Measurements from ENCODE around the gene ROR1. TPM values are rescaled to one million over a fixed set of nuclear protein-coding genes. Genes with fewer than 3 reads are reported as not detected.

ROR1 gene
- total and polyA plus RNA-seq, 7 donors, result 0.13 to 2.8 (median 1.2) TPM

DNA sequence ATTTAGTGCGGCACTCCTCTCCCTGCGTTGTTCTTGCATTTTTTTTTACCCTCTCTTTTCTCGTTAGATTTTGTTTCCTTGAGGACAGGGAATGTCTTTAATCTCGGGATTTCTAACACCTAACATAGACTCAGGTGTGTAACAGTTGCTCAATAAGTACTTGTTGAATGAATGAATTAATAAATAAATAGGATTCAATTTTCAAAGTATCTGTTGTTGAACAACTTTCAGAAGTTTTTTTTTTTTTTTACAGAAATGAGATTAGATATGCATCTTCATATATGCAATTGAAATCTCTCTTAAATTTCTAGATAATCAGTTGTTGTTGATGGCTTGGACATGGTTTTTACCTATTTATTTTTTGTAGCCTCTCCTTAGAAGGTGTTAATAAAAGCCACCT, 83.1 kb downstream of the ROR1 start:
- H3K4me1 ChIP-seq, result peaks cover 3% of the 10 kb centered on the region
- ATAC-seq, result no peak

DNA sequence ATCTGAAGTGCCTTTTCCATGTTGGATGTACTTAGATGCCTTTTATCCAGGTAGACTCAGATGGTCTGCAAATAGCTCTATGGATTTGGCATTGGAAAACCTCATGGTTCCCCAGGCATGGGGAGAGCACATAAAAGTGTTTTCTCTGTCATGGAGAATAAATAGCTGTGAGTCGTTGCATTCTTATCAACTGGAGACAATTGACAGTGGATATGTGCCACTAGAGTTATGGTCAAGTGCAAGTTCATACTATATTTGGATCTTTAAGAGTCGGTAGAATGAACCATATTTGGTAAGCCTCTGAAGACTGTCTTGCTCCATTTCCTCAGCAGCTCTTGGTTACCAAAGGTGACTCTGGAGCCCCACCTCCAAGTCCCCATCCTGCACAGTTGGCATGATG, 83.7 kb downstream of the ROR1 start:
- Histone ChIP-seq H3K27ac (no peak overlapping the region), H3K4me1 (peaks cover 3% of the 10 kb centered on the region), H3K9me3 (no peaks in the 10 kb centered on the region), H3K36me3 (ENCODE audit: insufficient read depth in 1 of 2, low read depth in 1 of 2) (no peaks in the 10 kb centered on the region), H3K27me3 (ENCODE audit: insufficient read depth in 3 of 3, low read length in 2 of 3) (no peaks in the 10 kb centered on the region), H3K4me3 (no peak overlapping the region)
- ATAC-seq (no peak), DNase-seq (no peak)
- TF ChIP-seq, protein P1, sequence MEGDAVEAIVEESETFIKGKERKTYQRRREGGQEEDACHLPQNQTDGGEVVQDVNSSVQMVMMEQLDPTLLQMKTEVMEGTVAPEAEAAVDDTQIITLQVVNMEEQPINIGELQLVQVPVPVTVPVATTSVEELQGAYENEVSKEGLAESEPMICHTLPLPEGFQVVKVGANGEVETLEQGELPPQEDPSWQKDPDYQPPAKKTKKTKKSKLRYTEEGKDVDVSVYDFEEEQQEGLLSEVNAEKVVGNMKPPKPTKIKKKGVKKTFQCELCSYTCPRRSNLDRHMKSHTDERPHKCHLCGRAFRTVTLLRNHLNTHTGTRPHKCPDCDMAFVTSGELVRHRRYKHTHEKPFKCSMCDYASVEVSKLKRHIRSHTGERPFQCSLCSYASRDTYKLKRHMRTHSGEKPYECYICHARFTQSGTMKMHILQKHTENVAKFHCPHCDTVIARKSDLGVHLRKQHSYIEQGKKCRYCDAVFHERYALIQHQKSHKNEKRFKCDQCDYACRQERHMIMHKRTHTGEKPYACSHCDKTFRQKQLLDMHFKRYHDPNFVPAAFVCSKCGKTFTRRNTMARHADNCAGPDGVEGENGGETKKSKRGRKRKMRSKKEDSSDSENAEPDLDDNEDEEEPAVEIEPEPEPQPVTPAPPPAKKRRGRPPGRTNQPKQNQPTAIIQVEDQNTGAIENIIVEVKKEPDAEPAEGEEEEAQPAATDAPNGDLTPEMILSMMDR (IDR thresholded peaks at IDR 0.05), result no peak
- 61 to 74% (median 65%) methylated on average over 2 of the region's 2 CpGs for WGBS, 3 donors
- intact Hi-C loops (cut with DNase I), result no loop called here

More for the DNA sequence above, 83.1 kb downstream of the ROR1 start:
- DNase-seq, result no peak
- Histone ChIP-seq H3K9me3 (no peaks in the 10 kb centered on the region), H3K4me3 (no peak overlapping the region), H3K27me3 (ENCODE audit: insufficient read depth in 3 of 3, low read length in 2 of 3) (no peaks in the 10 kb centered on the region), H3K27ac (no peak overlapping the region), H3K36me3 (ENCODE audit: insufficient read depth in 1 of 2, low read depth in 1 of 2) (no peaks in the 10 kb centered on the region)
- WGBS, 3 donors, result 86 to 94% (median 90%) methylated on average over 4 of the region's 4 CpGs
- TF ChIP-seq, protein P1 (IDR thresholded peaks at IDR 0.05), result no peak
- intact Hi-C loops (cut with DNase I), result no loop called here

DNA sequence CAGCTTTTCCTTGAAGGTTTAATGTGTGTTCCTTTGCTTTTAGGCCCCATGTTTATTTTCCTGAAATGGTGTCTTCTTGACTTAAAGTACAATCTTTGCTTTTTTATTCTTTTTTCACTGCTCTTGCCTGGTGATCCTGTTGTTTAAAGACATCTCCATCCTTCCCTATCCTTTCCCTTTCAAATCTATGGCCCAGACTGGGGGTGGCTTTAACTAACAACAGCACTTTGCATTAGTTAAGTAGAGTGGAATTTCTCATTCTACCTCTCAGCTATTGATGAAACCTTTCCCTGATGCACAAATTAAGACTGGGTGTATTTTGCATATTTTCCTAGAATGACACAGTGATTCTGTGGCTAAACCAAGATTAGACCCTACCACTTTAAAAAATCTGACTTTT, 84.3 kb downstream of the ROR1 start:
- ATAC-seq (no peak), DNase-seq (no peak)
- Histone ChIP-seq H3K4me1 (peaks cover 3% of the 10 kb centered on the region), H3K27ac (no peak overlapping the region), H3K27me3 (ENCODE audit: insufficient read depth in 3 of 3, low read length in 2 of 3) (no peaks in the 10 kb centered on the region), H3K9me3 (no peaks in the 10 kb centered on the region), H3K36me3 (ENCODE audit: insufficient read depth in 1 of 2, low read depth in 1 of 2) (no peaks in the 10 kb centered on the region), H3K4me3 (no peak overlapping the region)
- intact Hi-C loops (cut with DNase I), result no loop called here
- TF ChIP-seq, protein P1 (IDR thresholded peaks at IDR 0.05), result no peak

DNA sequence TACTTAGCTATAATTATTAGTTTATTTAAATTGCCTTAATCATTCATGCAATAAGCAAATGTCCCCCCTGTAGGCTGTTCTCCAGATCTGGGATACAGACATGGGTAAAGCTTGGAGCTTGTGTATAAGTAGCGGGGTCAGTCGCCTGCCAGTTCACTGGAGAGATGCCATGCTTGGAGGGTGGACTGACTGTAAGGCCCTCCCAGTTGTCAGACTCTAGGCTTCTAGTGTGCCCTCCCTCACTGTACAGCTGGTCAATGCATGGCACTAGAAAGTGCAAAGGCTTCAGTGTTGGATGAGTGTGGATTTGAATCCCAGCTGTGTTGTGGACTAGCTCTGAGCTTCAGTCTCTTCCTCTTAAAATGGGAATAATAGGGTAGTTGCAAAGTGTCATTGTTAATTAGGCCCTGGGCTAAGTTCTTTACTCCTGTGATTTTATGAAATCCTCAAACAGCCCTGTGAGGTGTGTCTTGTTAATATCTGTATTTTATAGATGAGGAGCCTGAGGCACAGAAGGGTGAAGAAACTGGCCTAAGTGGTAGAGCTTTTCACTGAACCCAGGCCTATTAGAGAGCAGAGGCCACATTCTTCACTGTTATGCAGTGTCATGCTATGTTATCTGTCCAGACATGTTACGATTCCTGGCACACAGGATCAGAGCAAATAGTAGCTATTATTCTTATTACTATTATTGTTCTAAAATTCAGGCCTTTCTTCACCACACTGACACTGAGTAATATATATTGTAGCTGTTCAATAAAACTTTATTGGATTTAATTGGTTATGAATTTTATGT, 85.9 kb downstream of the ROR1 start:
- Histone ChIP-seq H3K27me3 (ENCODE audit: insufficient read depth in 3 of 3, low read length in 2 of 3) (no peaks in the 10 kb centered on the region), H3K27ac (no peak overlapping the region), H3K4me1 (peaks cover 9% of the 10 kb centered on the region), H3K36me3 (ENCODE audit: insufficient read depth in 1 of 2, low read depth in 1 of 2) (no peaks in the 10 kb centered on the region), H3K4me3 (no peak overlapping the region), H3K9me3 (no peaks in the 10 kb centered on the region)
- intact Hi-C loops (cut with DNase I), result no loop called here
- WGBS, 3 donors, result 90 to 93% (median 91%) methylated on average over 3 of the region's 3 CpGs
- TF ChIP-seq, protein P1 (IDR thresholded peaks at IDR 0.05), result no peak
- no peak for ATAC-seq
- no peak for DNase-seq
